Nephron progenitor cell (in vitro differentiated cells): ENCODE data around the gene THAP8.
"Not testable (repeated sequence)": the region's sequence is repeated elsewhere in the genome, so short reads cannot be mapped to it uniquely, and the experiment has no call there.

Experiments used
- DNase-seq: peaks from one replicate; pipeline ENCODE4 v3.0.0; 2021
- H3K27ac Mint-ChIP-seq: 2 replicates; pipeline ENCODE4 v1.8.0; 2021; ENCODE audit warnings: mild to moderate bottlenecking, moderate library complexity, mixed read lengths
- H3K27me3 Mint-ChIP-seq: 2 replicates; pipeline ENCODE4 v1.8.0; 2021; ENCODE audit warnings: mild to moderate bottlenecking, low read depth, mixed read lengths; ENCODE audit not compliant: poor library complexity
- H3K36me3 Mint-ChIP-seq: 2 replicates; pipeline ENCODE4 v1.8.0; 2021; ENCODE audit warnings: low read depth, mixed read lengths
- H3K4me1 Mint-ChIP-seq: 2 replicates; pipeline ENCODE4 v1.8.0; 2021; ENCODE audit warnings: mixed read lengths
- H3K4me3 Mint-ChIP-seq: 2 replicates; pipeline ENCODE4 v1.8.0; 2021; ENCODE audit warnings: mild to moderate bottlenecking, moderate library complexity, mixed read lengths
- H3K9me3 Mint-ChIP-seq: 2 replicates; pipeline ENCODE4 v1.8.0; 2021; ENCODE audit warnings: mild to moderate bottlenecking, moderate library complexity, mixed read lengths
- CTCF ChIP-seq: fragments of 200-600 bp; sonication (generic); IDR thresholded peaks from 2 replicates; pipeline ENCODE4 v1.5.0; 2021; ENCODE audit warnings: antibody characterized with exemption

Gene THAP8

GRCh38 chr19:36046443-36047050 lies 7.5 kb downstream of the THAP8 start:
- Mint-ChIP-seq H3K27ac (no peak overlapping the region), H3K36me3 (peaks cover 24% of the 10 kb centered on the region), H3K27me3 (peaks cover 3% of the 10 kb centered on the region), H3K9me3 (no peaks in the 10 kb centered on the region), H3K4me3 (no peak overlapping the region), H3K4me1 (peaks cover 20% of the 10 kb centered on the region)
- no peak for TF ChIP-seq CTCF
- DNase-seq, result no peak

- Mint-ChIP-seq H3K4me1 (peaks cover 21% of the 10 kb centered on the region), H3K27ac (no peak overlapping the region), H3K27me3 (peaks cover 6% of the 10 kb centered on the region), H3K9me3 (no peaks in the 10 kb centered on the region), H3K4me3 (no peak overlapping the region), H3K36me3 (peaks cover 21% of the 10 kb centered on the region)
- DNase-seq, result no peak
- TF ChIP-seq CTCF, result no peak
Observed at GRCh38 chr19:36043952-36044351, 10.1 kb downstream of the THAP8 start.

DNA sequence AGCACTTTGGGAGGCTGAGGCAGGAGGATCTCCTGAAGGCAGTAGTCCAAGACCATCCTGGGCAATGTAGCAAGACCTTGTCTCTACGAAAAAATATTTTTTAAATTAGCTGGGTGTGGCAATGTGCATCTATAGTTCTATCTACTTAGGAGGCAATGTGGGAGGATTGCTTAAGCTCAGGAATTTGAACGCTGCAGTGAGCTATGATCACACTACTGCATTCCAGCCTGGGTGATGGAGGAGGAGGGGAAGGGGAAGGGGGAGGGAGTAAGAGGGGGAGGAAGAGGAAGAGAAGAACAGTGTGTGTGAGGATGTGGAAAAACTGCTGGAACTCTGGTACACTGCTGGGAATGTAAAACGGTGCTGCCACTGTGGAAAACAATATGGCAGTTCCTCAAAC lies 12.3 kb downstream of the THAP8 start:
- DNase-seq, result no peak
- Mint-ChIP-seq H3K4me3 (no peak overlapping the region), H3K4me1 (peaks cover 27% of the 10 kb centered on the region), H3K9me3 (no peaks in the 10 kb centered on the region), H3K36me3 (peaks cover 27% of the 10 kb centered on the region), H3K27ac (peak overlapping the region; percentile 42), H3K27me3 (peaks cover 3% of the 10 kb centered on the region)
- TF ChIP-seq CTCF, result no peak

DNA sequence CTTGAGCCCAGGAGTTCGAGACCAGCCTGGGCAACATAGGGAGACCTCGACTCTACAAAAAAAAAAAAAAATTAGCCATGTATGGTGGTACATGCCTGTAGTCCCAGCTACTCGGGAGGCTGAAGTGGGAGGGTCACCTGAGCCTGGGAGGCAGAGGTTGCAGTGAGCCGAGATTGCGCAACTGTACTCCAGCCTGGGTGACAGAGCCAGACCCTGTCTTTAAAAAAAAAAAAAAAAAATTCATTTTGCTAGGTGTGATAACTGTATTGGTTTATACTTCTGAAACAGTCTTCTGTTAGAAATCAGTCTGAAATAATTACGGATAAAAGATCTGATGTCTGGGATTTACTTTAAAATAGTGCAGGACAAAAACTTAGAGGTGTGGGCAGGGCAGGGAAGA lies 13.0 kb downstream of the THAP8 start:
- Mint-ChIP-seq H3K4me1 (peaks cover 27% of the 10 kb centered on the region), H3K36me3 (peaks cover 20% of the 10 kb centered on the region)
- H3K27ac Mint-ChIP-seq, H3K9me3 Mint-ChIP-seq, H3K27me3 Mint-ChIP-seq, DNase-seq, H3K4me3 Mint-ChIP-seq: not testable (repeated sequence)

- H3K4me1 Mint-ChIP-seq, result peaks cover 33% of the 10 kb centered on the region
- peaks cover 14% of the 10 kb centered on the region for H3K36me3 Mint-ChIP-seq
- TF ChIP-seq CTCF, result no peak
- peaks cover 3% of the 10 kb centered on the region for H3K27me3 Mint-ChIP-seq
- no peaks in the 10 kb centered on the region for H3K9me3 Mint-ChIP-seq
- H3K27ac Mint-ChIP-seq, result peak overlapping the region; percentile 86
- DNase-seq, result no peak
- no peak overlapping the region for H3K4me3 Mint-ChIP-seq
Observed at GRCh38 chr19:36040495-36040894, 13.6 kb downstream of the THAP8 start.

DNA sequence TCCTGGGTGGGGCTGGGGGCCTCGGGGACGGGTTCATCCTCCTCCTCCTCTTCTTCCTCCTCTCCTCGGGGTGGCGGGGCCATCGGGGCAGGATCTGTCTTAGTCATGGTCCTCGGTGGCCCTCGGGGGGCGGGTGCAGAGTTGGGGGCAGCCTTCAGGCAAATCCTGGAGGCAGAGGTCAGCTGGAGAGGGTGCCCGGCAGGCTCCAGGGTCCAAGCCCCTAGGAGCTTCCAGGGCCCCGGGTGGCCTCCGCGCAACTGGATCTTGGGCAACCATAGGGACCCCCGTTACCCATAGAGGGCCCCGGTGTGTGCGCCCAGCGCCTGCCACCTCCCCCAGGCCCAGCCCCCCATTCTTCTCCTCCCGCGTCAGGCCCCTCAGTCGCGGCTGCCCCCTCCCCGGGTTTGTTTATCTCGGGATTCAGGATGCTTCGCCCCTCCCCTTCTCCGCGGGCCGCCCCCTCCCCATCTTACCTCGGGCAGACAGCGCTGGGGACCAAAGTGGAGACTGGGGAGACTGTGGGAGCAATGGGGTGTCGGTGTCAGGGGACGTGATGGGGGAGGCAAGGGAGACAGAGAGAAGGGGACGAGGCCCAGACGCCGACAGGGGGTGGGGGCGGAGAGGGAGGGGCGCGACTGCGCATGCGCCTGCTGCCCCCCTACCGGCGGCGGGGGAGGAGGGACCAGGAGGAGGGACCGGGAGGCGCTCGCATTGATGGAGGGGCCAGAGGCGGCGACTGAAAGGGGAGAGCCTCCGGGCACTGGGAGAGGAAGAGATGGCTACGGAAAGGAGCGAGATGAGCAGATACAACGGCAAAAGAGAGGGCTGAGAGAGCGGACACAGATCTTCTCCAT lies 21.6 kb downstream of the THAP8 start, which contains the start of gene CLIP3:
TSS of gene CLIP3 (minus strand) at position 623 of the 854 bp plus-strand sequence. CDS start at position 107, 516 bp downstream.
- TF ChIP-seq CTCF, result no peak
- Mint-ChIP-seq H3K27ac (no peak within 1 kb of the TSS), H3K9me3 (no peaks in the 10 kb centered on the region), H3K27me3 (no peaks in the 10 kb centered on the region), H3K36me3 (peaks cover 31% of the 10 kb centered on the region), H3K4me3 (peak within 1 kb of the TSS; percentile 88), H3K4me1 (peaks cover 48% of the 10 kb centered on the region)
- peak; percentile 85 for DNase-seq
